DOHH2 (cell line): ENCODE results near the gene CLDN1.

Experiments
- H3F3A ChIP-seq: fragments of 200-600 bp; sonication (generic), shearing (Covaris generic); 2 replicates; pipeline ENCODE4 v1.6.0; 2016; ENCODE audit warnings: antibody characterized with exemption, mild to moderate bottlenecking; ENCODE audit not compliant: control insufficient read depth, insufficient read depth
- H3K27ac ChIP-seq: fragments of 200-600 bp; sonication (generic); 2 replicates; pipeline ENCODE4 v1.5.1; 2014; ENCODE audit warnings: low read depth, mild to moderate bottlenecking, low read length, moderate library complexity
- H3K27me3 ChIP-seq: fragments of 200-600 bp; sonication (generic); 2 replicates; pipeline ENCODE4 v1.6.1; 2014; ENCODE audit warnings: mild to moderate bottlenecking, low read length, mixed read lengths; ENCODE audit not compliant: control insufficient read depth
- H3K36me3 ChIP-seq: fragments of 200-600 bp; sonication (generic); 2 replicates; pipeline ENCODE4 v1.6.1; 2014; ENCODE audit warnings: mild to moderate bottlenecking, low read length, moderate library complexity, mixed read lengths; ENCODE audit not compliant: control insufficient read depth
- H3K4me1 ChIP-seq: fragments of 200-600 bp; sonication (generic); 2 replicates; pipeline ENCODE4 v1.6.1; 2014; ENCODE audit warnings: mild to moderate bottlenecking, low read length, mixed read lengths; ENCODE audit not compliant: control insufficient read depth
- H3K4me2 ChIP-seq: fragments of 200-600 bp; sonication (generic); 2 replicates; pipeline ENCODE4 v1.6.0; 2014; ENCODE audit warnings: mild to moderate bottlenecking, low read length, moderate library complexity
- H3K4me3 ChIP-seq: fragments of 200-600 bp; sonication (generic); 2 replicates; pipeline ENCODE4 v1.5.1; 2014; ENCODE audit warnings: mild to moderate bottlenecking, low read length, mixed read lengths
- H3K79me2 ChIP-seq: fragments of 200-600 bp; sonication (generic); 2 replicates; pipeline ENCODE4 v1.6.1; 2014; ENCODE audit warnings: mild to moderate bottlenecking, low read length, mixed read lengths; ENCODE audit not compliant: control insufficient read depth
- H3K9me2 ChIP-seq: fragments of 200-600 bp; sonication (generic); replicated peaks from 2 replicates; pipeline ENCODE4 v1.6.1; 2014; ENCODE audit warnings: mild to moderate bottlenecking, low read length, mixed read lengths; ENCODE audit not compliant: control insufficient read depth
- H3K9me3 ChIP-seq: fragments of 200-600 bp; sonication (generic); 2 replicates; pipeline ENCODE4 v1.6.1; 2014; ENCODE audit warnings: antibody characterized with exemption, low read length, mixed read lengths; ENCODE audit not compliant: control insufficient read depth, insufficient read depth
- H4K20me1 ChIP-seq: fragments of 200-600 bp; sonication (generic); 2 replicates; pipeline ENCODE4 v1.6.0; 2014; ENCODE audit warnings: low read depth, mild to moderate bottlenecking, antibody characterized with exemption, low read length, moderate library complexity; ENCODE audit not compliant: control insufficient read depth, insufficient read depth
- EZH2phosphoT487 ChIP-seq: fragments of 200-600 bp; sonication (generic); IDR thresholded peaks from 2 replicates; pipeline ENCODE4 v1.6.1; 2017; ENCODE audit warnings: borderline replicate concordance, mild to moderate bottlenecking, antibody characterized with exemption, low read length, moderate library complexity, mixed read lengths
- TF ChIP-seq, protein P1 (sequence below): fragments of 200-600 bp; sonication (generic); IDR thresholded peaks from one replicate; pipeline ENCODE4 v1.5.1; 2014; ENCODE audit warnings: antibody characterized with exemption, mild to moderate bottlenecking, low read depth, low read length; ENCODE audit not compliant: poor library complexity, severe bottlenecking

The CLDN1 gene

DNA sequence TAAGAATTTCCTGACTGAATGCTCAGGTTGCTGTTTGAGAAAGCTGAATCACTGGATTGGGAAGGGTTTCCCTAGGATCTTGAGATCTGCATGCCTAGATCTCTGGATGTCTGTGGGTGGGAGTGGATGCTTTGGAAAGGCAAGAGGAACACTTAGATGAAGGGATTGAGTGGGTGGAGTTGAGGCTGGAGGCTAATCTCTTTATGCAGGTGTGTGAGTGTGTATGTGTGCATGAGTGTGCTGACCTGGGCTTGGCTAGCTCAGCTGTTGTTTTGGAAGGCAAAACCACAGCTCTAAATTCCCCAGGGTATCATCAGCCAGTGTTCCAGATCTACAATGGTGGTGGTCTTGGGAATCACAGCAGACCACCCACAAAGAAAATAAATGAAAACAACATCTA is 60.5 kb downstream of the CLDN1 start:
- Histone ChIP-seq H3K9me2 (no peaks in the 10 kb centered on the region), H3F3A (no peaks in the 10 kb centered on the region), H3K27me3 (no peaks in the 10 kb centered on the region), H3K4me3 (no peak overlapping the region), H3K36me3 (no peaks in the 10 kb centered on the region), H3K4me2 (no peak overlapping the region), H3K9me3 (no peaks in the 10 kb centered on the region), H3K79me2 (no peaks in the 10 kb centered on the region), H3K4me1 (no peaks in the 10 kb centered on the region), H4K20me1 (no peaks in the 10 kb centered on the region), H3K27ac (no peak overlapping the region)
- no peak for TF ChIP-seq EZH2phosphoT487
- TF ChIP-seq, protein P1, sequence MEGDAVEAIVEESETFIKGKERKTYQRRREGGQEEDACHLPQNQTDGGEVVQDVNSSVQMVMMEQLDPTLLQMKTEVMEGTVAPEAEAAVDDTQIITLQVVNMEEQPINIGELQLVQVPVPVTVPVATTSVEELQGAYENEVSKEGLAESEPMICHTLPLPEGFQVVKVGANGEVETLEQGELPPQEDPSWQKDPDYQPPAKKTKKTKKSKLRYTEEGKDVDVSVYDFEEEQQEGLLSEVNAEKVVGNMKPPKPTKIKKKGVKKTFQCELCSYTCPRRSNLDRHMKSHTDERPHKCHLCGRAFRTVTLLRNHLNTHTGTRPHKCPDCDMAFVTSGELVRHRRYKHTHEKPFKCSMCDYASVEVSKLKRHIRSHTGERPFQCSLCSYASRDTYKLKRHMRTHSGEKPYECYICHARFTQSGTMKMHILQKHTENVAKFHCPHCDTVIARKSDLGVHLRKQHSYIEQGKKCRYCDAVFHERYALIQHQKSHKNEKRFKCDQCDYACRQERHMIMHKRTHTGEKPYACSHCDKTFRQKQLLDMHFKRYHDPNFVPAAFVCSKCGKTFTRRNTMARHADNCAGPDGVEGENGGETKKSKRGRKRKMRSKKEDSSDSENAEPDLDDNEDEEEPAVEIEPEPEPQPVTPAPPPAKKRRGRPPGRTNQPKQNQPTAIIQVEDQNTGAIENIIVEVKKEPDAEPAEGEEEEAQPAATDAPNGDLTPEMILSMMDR, result no peak

DNA sequence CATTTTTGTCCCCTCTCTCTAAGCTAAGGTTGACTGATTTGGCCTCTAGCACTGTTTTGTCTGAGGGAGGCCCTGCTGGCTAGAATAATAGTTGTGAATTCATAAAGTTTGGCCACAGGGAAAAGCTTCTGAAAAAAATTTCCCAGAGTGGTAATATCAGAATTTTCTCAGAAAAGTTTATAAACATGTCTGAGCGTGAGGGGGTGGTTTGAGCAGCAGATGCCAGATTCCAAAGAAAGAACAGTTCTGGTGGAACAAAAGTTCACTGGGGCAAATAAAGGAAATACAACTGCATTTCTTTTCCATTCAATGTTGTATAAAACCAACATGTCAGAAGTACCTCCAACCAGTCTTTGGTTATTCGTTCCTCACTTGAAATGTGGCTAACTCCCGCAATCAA is 61.2 kb downstream of the CLDN1 start:
- Histone ChIP-seq H4K20me1 (no peaks in the 10 kb centered on the region), H3K9me2 (no peaks in the 10 kb centered on the region), H3F3A (no peaks in the 10 kb centered on the region), H3K4me3 (no peak overlapping the region), H3K36me3 (no peaks in the 10 kb centered on the region), H3K27me3 (no peaks in the 10 kb centered on the region), H3K79me2 (no peaks in the 10 kb centered on the region), H3K4me1 (no peaks in the 10 kb centered on the region), H3K4me2 (no peak overlapping the region), H3K27ac (no peak overlapping the region), H3K9me3 (no peaks in the 10 kb centered on the region)
- TF ChIP-seq, protein P1, result no peak
- TF ChIP-seq EZH2phosphoT487, result no peak

DNA sequence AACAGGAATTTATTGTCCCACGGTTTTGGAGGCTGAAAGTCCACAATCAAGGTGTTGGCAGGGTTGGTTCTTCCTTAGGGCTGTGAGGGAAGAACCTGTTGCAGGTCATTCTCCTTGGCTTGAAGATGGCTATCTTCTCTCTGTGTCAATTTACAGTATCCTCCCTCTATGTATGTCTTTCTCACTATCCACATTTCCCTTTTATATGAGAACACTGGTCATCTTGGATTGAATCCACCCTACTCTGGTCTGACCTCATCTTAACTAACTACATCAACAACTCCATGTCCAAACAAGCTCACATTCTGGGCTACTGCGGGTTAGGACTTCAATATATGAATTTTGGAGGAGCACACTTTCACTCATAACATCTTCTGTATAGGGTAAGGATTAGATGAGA is 61.9 kb downstream of the CLDN1 start:
- no peak overlapping the region for H3K4me3 ChIP-seq
- H3K4me1 ChIP-seq, result no peaks in the 10 kb centered on the region
- no peak overlapping the region for H3K27ac ChIP-seq
- no peaks in the 10 kb centered on the region for H4K20me1 ChIP-seq
- no peaks in the 10 kb centered on the region for H3K79me2 ChIP-seq
- no peaks in the 10 kb centered on the region for H3K27me3 ChIP-seq
- no peaks in the 10 kb centered on the region for H3K9me2 ChIP-seq
- no peaks in the 10 kb centered on the region for H3F3A ChIP-seq
- TF ChIP-seq EZH2phosphoT487, result no peak
- TF ChIP-seq, protein P1, result no peak
- no peaks in the 10 kb centered on the region for H3K9me3 ChIP-seq
- no peak overlapping the region for H3K4me2 ChIP-seq
- no peaks in the 10 kb centered on the region for H3K36me3 ChIP-seq

DNA sequence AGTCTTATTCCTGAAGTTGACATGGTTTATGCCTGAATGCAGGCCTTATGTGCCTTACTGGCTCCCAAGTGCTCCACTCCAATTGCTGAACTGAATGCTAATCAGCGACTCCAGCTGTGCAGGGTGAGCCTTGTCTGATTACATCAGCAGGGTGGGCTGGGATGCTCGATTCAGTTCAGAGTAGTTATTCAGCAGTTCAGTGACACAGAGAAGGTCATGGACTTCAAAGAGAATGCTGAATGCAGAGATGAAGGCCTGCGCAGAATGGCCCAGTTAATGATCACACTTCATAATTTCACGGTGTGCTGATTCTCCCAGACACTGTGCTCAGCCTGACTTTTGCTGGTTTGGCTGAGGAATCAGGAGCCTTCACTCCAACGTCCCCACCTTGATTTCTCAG is 63.6 kb downstream of the CLDN1 start:
- Histone ChIP-seq H3K9me2 (no peaks in the 10 kb centered on the region), H3F3A (no peaks in the 10 kb centered on the region)

More for the DNA sequence above, 63.6 kb downstream of the CLDN1 start:
- no peak overlapping the region for H3K4me3 ChIP-seq
- H3K27me3 ChIP-seq, result no peaks in the 10 kb centered on the region
- H3K36me3 ChIP-seq, result no peaks in the 10 kb centered on the region
- no peak for TF ChIP-seq EZH2phosphoT487
- TF ChIP-seq, protein P1, result no peak
- H3K9me3 ChIP-seq, result no peaks in the 10 kb centered on the region
- no peaks in the 10 kb centered on the region for H4K20me1 ChIP-seq
- H3K27ac ChIP-seq, result no peak overlapping the region
- H3K4me2 ChIP-seq, result no peak overlapping the region
- no peaks in the 10 kb centered on the region for H3K4me1 ChIP-seq
- H3K79me2 ChIP-seq, result no peaks in the 10 kb centered on the region
